ENCODE measurements around the gene GSTM2. TPM values are rescaled to one million over a fixed set of nuclear protein-coding genes. Genes with fewer than 3 reads are reported as not detected.
"Not testable (repeated sequence)": the region's sequence is repeated elsewhere in the genome, so short reads cannot be mapped to it uniquely, and the experiment has no call there.

The GSTM2 gene
- total and polyA plus RNA-seq, 2 donors (not counting 1 experiment from before 2014, with no cell fraction given): 42.9 to 94.4 TPM

- H3K27ac Mint-ChIP-seq; intact Hi-C loops (cut with micrococcal nuclease): not testable (repeated sequence)
These were observed 35.1 kb downstream of the GSTM2 start for GRCh38 chr1:109702940-109703339.

GRCh38 chr1:109704173-109704572, 36.3 kb downstream of the GSTM2 start:
- Mint-ChIP-seq H3K4me1 (no peaks in the 10 kb centered on the region), H3K27me3 (peaks cover 4% of the 10 kb centered on the region)

More at GRCh38 chr1:109702940-109703339, 35.1 kb downstream of the GSTM2 start:
- POLR2A ChIA-PET; H3K4me3 Mint-ChIP-seq; H3K9ac ChIP-seq (ENCODE audit: low read length); H3K27me3 ChIP-seq (replicated peaks in 1 of 4; ENCODE audit: control extremely low read depth in 1 of 4, control insufficient read depth in 3 of 4, insufficient read depth in 4 of 4, low read length in 3 of 4); H3K4me3 ChIP-seq (ENCODE audit: control extremely low read depth in 1 of 5, extremely low read depth in 1 of 5, insufficient read depth in 1 of 5, low read depth in 2 of 5, low read length in 4 of 5); ATAC-seq (ENCODE audit: low read depth); H3K4me1 ChIP-seq (ENCODE audit: control insufficient read depth in 2 of 2, insufficient read depth in 2 of 2, low read length in 2 of 2); H2AFZ ChIP-seq (ENCODE audit: insufficient read depth, low read depth, low read length, poor library complexity, severe bottlenecking); H3K27me3 Mint-ChIP-seq; H3K4me2 ChIP-seq (replicated peaks; ENCODE audit: low read depth, low read length, poor library complexity, severe bottlenecking); DNase-seq; H3K9me3 Mint-ChIP-seq (ENCODE audit: insufficient read depth); H3K4me1 Mint-ChIP-seq; H3K27ac ChIP-seq (ENCODE audit: low read length in 2 of 2); H3K36me3 ChIP-seq (replicated peaks in 1 of 2; ENCODE audit: control extremely low read depth in 1 of 2, control insufficient read depth in 1 of 2, extremely low read depth in 1 of 2, insufficient read depth in 2 of 2, low read length in 1 of 2); CTCF ChIA-PET; H3K9me3 ChIP-seq (ENCODE audit: control extremely low read depth in 1 of 3, control insufficient read depth in 2 of 3, insufficient read depth in 1 of 3, low read length in 2 of 3); H4K20me1 ChIP-seq (ENCODE audit: control insufficient read depth, insufficient read depth, low read length, poor library complexity, severe bottlenecking); H3K79me2 ChIP-seq (ENCODE audit: control insufficient read depth, insufficient read depth, low read length): not testable (repeated sequence)
- WGBS (ENCODE audit: insufficient coverage): 20% methylated on average over 1 of the region's 3 CpGs

More at GRCh38 chr1:109704173-109704572, 36.3 kb downstream of the GSTM2 start:
- no peak overlapping the region for H3K4me2 ChIP-seq (replicated peaks; ENCODE audit: low read depth, low read length, poor library complexity, severe bottlenecking)
- Mint-ChIP-seq H3K9me3 (ENCODE audit: insufficient read depth) (peaks cover 2% of the 10 kb centered on the region), H3K4me3 (no peak overlapping the region), H3K27ac (no peak overlapping the region)
- no peak for TF ChIP-seq CTCF (IDR thresholded peaks at IDR 0.05)
- no peak for TF ChIP-seq EZH2 (IDR thresholded peaks at IDR 0.05; ENCODE audit: borderline replicate concordance, insufficient read depth, low read depth, low read length, poor library complexity, severe bottlenecking)
- no peaks in the 10 kb centered on the region for H4K20me1 ChIP-seq (ENCODE audit: control insufficient read depth, insufficient read depth, low read length, poor library complexity, severe bottlenecking)
- no peaks in the 10 kb centered on the region for H3K36me3 ChIP-seq (replicated peaks in 1 of 2; ENCODE audit: control extremely low read depth in 1 of 2, control insufficient read depth in 1 of 2, extremely low read depth in 1 of 2, insufficient read depth in 2 of 2, low read length in 1 of 2)
- no peak overlapping the region for H3K9ac ChIP-seq (ENCODE audit: low read length)
- no peak overlapping the region for H2AFZ ChIP-seq (ENCODE audit: insufficient read depth, low read depth, low read length, poor library complexity, severe bottlenecking)
- DNase-seq: no peak
- H3K79me2 ChIP-seq (ENCODE audit: control insufficient read depth, insufficient read depth, low read length): no peaks in the 10 kb centered on the region
- intact Hi-C loops (cut with micrococcal nuclease): no loop called here
- no peak for ATAC-seq (ENCODE audit: low read depth)
- H3K9me3 ChIP-seq (ENCODE audit: control extremely low read depth in 1 of 3, control insufficient read depth in 2 of 3, insufficient read depth in 1 of 3, low read length in 2 of 3): peaks cover 0 to 10% (median 6%) of the 10 kb centered on the region in 3 donors
- WGBS (ENCODE audit: insufficient coverage): 81% methylated on average over 8 of the region's 8 CpGs
- POLR2A ChIA-PET: no interaction called here
- H3K27me3 ChIP-seq (replicated peaks in 1 of 4; ENCODE audit: control extremely low read depth in 1 of 4, control insufficient read depth in 3 of 4, insufficient read depth in 4 of 4, low read length in 3 of 4): no peaks in the 10 kb centered on the region
- CTCF ChIA-PET: interaction anchor here (1.1 kb wide), 1 partner anchor 158 kb away, joined by 3 read pairs; no protein-coding TSS in a partner anchor
- no peaks in the 10 kb centered on the region for H3K4me1 ChIP-seq (ENCODE audit: control insufficient read depth in 2 of 2, insufficient read depth in 2 of 2, low read length in 2 of 2)
- no peak overlapping the region for H3K27ac ChIP-seq (ENCODE audit: low read length in 2 of 2)
- no peak overlapping the region for H3K4me3 ChIP-seq (ENCODE audit: control extremely low read depth in 1 of 5, extremely low read depth in 1 of 5, insufficient read depth in 1 of 5, low read depth in 2 of 5, low read length in 4 of 5)
